NCI-H187 treated with DMSO at 0.1 percent for 48 hours (cell line): Measurements from ENCODE around the gene SMYD1.

ENCODE experiments used
- DNase-seq: peaks from one replicate; lab custom pipeline; 2025; lab: John Stamatoyannopoulos, UW

Gene SMYD1

GRCh38 chr2:88087073-88087472, 19.4 kb downstream of the SMYD1 start:
- no peak for DNase-seq

- DNase-seq: no peak
Observed at GRCh38 chr2:88087763-88088162, 20.1 kb downstream of the SMYD1 start.

- no peak for DNase-seq
Observed at GRCh38 chr2:88088999-88089398, 21.4 kb downstream of the SMYD1 start.

GRCh38 chr2:88090446-88091283, 23.0 kb downstream of the SMYD1 start:
- DNase-seq: no peak

- DNase-seq: no peak
Observed at GRCh38 chr2:88091943-88092342, 24.3 kb downstream of the SMYD1 start.

GRCh38 chr2:88092773-88093172, 25.1 kb downstream of the SMYD1 start:
- DNase-seq: no peak

GRCh38 chr2:88095022-88095421, 27.4 kb downstream of the SMYD1 start:
- no peak for DNase-seq

GRCh38 chr2:88096708-88097107, 29.1 kb downstream of the SMYD1 start:
- DNase-seq: no peak

- no peak for DNase-seq
Observed at GRCh38 chr2:88097192-88097591, 29.6 kb downstream of the SMYD1 start.

GRCh38 chr2:88097891-88098557, 30.4 kb downstream of the SMYD1 start:
- no peak for DNase-seq

GRCh38 chr2:88098558-88098900, 30.9 kb downstream of the SMYD1 start:
- DNase-seq: no peak

GRCh38 chr2:88099798-88100488, 32.3 kb downstream of the SMYD1 start:
- no peak for DNase-seq

- no peak for DNase-seq
Observed at GRCh38 chr2:88100489-88100858, 32.8 kb downstream of the SMYD1 start.

GRCh38 chr2:88108796-88109195, 41.2 kb downstream of the SMYD1 start:
- DNase-seq: no peak

- no peak for DNase-seq
Observed at GRCh38 chr2:88110830-88111229, 43.2 kb downstream of the SMYD1 start.

GRCh38 chr2:88113069-88113468, 45.4 kb downstream of the SMYD1 start:
- no peak for DNase-seq

- no peak for DNase-seq
Observed at GRCh38 chr2:88114889-88115288, 47.3 kb downstream of the SMYD1 start.

- DNase-seq: no peak
Observed at GRCh38 chr2:88115825-88116518, 48.3 kb downstream of the SMYD1 start.

- DNase-seq: no peak
Observed at GRCh38 chr2:88116669-88117432, 49.2 kb downstream of the SMYD1 start.

- DNase-seq: no peak
Observed at GRCh38 chr2:88117973-88118372, 50.3 kb downstream of the SMYD1 start.

- no peak for DNase-seq
Observed at GRCh38 chr2:88121678-88122077, 54.1 kb downstream of the SMYD1 start.
